ENCODE results near the gene XPNPEP1.

Gene XPNPEP1

DNA sequence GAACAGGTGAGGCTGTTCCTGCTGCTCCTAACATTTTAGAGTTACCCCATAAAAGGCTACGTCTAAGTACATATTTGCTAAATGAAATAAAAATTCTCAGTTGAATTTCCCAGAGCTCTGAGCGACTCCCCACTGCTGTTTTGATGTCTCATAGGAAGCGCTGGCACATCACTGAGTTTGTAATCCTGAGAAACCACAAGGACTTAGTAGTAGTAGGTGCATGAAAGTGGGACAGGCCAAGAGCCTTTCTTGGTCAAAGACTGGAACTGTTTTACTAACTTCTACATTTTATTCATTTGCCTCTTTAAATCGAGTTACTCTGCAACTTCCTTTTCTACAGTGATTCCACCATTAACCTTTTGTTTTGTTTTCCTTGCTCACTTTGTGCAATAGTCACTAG is 85.9 kb downstream of the XPNPEP1 start:
- in situ Hi-C loops (cut with MboI; ENCODE audit: low sequenced_read_pairs): no loop called here
- no peaks in the 10 kb centered on the region for H3K4me1 ChIP-seq
- H3K9me3 ChIP-seq: no peaks in the 10 kb centered on the region
- DNase-seq (ENCODE audit: low spot score in 2 of 2): no peak
- no peak overlapping the region for H3K4me3 ChIP-seq
- H3K36me3 ChIP-seq (replicated peaks): no peaks in the 10 kb centered on the region
- H3K27me3 ChIP-seq (ENCODE audit: low read depth): 0 out of 2 replicates have a peak, but pooled peaks cover 5% of the 10 kb centered on the region

DNA sequence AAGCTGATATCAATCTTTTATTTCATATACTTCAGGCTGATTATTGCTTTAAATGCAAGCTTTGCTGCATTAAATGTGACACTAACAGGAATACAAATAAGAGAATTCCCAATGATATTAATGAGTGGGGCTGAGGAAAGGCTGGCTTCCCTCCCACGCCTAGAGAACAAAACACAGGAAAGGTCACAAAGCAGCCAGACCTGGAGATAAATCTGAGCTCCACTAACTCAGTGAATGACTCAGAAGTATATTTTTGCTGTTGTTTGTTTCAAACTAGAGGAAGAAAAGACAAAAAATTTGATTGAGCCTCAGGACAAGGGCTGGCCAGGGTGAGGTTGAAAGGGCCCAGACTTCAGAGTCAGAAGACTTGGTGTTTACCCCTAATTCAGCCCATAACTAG is 88.1 kb downstream of the XPNPEP1 start:
- H3K9me3 ChIP-seq: no peaks in the 10 kb centered on the region
- no peaks in the 10 kb centered on the region for H3K36me3 ChIP-seq (replicated peaks)
- in situ Hi-C loops (cut with MboI; ENCODE audit: low sequenced_read_pairs): no loop called here
- H3K4me1 ChIP-seq: no peaks in the 10 kb centered on the region
- no peak overlapping the region for H3K4me3 ChIP-seq
- DNase-seq (ENCODE audit: low spot score in 2 of 2): no peak
- H3K27me3 ChIP-seq (ENCODE audit: low read depth): 0 out of 2 replicates have a peak, but pooled peaks cover 5% of the 10 kb centered on the region

GRCh38 chr10:109831846-109832245 is 91.5 kb downstream of the XPNPEP1 start:
- 0 out of 2 replicates have a peak, but pooled peaks cover 5% of the 10 kb centered on the region for H3K27me3 ChIP-seq (ENCODE audit: low read depth)
- no peaks in the 10 kb centered on the region for H3K4me1 ChIP-seq
- DNase-seq (ENCODE audit: low spot score in 2 of 2): no peak
- no peak overlapping the region for H3K4me3 ChIP-seq
- in situ Hi-C loops (cut with MboI; ENCODE audit: low sequenced_read_pairs): no loop called here
- no peaks in the 10 kb centered on the region for H3K9me3 ChIP-seq
- no peaks in the 10 kb centered on the region for H3K36me3 ChIP-seq (replicated peaks)

- in situ Hi-C loops (cut with MboI; ENCODE audit: low sequenced_read_pairs): no loop called here
- Histone ChIP-seq H3K27me3 (ENCODE audit: low read depth) (no peaks in the 10 kb centered on the region), H3K9me3 (no peaks in the 10 kb centered on the region), H3K4me1 (no peaks in the 10 kb centered on the region), H3K4me3 (no peak overlapping the region), H3K36me3 (replicated peaks) (no peaks in the 10 kb centered on the region)
- no peak for DNase-seq (ENCODE audit: low spot score in 2 of 2)
These were observed 99.1 kb downstream of the XPNPEP1 start for GRCh38 chr10:109824206-109824605.

- no peak for DNase-seq (ENCODE audit: low spot score in 2 of 2)
- Histone ChIP-seq H3K27me3 (ENCODE audit: low read depth) (no peaks in the 10 kb centered on the region), H3K4me3 (no peak overlapping the region), H3K4me1 (no peaks in the 10 kb centered on the region), H3K9me3 (no peaks in the 10 kb centered on the region), H3K36me3 (replicated peaks) (no peaks in the 10 kb centered on the region)
- in situ Hi-C loops (cut with MboI; ENCODE audit: low sequenced_read_pairs): no loop called here
These were observed 100.1 kb downstream of the XPNPEP1 start for GRCh38 chr10:109823196-109823595.

- in situ Hi-C loops (cut with MboI; ENCODE audit: low sequenced_read_pairs): no loop called here
- H3K4me3 ChIP-seq: no peak overlapping the region
- no peaks in the 10 kb centered on the region for H3K27me3 ChIP-seq (ENCODE audit: low read depth)
- H3K36me3 ChIP-seq (replicated peaks): no peaks in the 10 kb centered on the region
- no peak for DNase-seq (ENCODE audit: low spot score in 2 of 2)
- no peaks in the 10 kb centered on the region for H3K4me1 ChIP-seq
- H3K9me3 ChIP-seq: no peaks in the 10 kb centered on the region
These were observed 101.6 kb downstream of the XPNPEP1 start for GRCh38 chr10:109821672-109822071.

DNA sequence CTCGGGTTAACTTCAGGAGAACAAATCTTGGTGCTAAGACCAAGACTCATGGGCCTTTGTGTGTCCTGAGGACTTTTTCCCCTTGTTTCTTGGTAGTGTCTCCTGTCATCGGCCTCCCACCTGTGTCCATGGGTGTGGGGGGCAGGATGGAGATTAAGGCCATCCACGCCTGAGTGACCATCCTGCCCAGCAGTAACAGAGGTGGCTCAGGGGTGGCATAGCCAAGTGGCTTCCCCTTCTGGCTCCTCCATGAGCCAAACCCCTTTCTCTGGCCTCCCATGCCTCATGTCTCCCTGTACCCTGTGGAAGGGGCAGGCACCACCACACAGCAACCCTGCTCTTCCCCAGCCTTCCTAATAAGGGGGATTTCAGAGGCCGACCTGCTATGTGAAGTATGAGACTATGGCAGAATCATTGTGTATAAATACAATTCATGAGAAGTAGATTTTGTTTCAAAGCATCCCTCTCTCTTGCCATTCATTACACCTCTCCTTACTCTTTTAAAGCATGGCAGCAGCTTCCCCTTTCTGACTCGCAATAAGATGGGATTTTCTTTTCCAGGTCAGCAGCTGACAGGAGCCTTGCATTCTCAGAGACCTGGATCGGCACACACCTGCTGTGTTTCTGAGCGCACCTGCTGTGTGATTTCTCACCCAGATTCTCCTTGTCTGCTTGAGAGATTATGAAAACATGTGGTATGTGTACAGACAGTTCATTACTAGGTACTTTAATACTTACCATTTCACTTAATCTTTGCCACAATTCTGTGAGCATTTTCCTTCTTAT is 102.5 kb downstream of the XPNPEP1 start:
- no peaks in the 10 kb centered on the region for H3K4me1 ChIP-seq
- H3K9me3 ChIP-seq: no peaks in the 10 kb centered on the region
- no peak overlapping the region for H3K4me3 ChIP-seq
- in situ Hi-C loops (cut with MboI; ENCODE audit: low sequenced_read_pairs): no loop called here
- H3K27me3 ChIP-seq (ENCODE audit: low read depth): no peaks in the 10 kb centered on the region
- DNase-seq (ENCODE audit: low spot score in 2 of 2): no peak
- no peaks in the 10 kb centered on the region for H3K36me3 ChIP-seq (replicated peaks)

DNA sequence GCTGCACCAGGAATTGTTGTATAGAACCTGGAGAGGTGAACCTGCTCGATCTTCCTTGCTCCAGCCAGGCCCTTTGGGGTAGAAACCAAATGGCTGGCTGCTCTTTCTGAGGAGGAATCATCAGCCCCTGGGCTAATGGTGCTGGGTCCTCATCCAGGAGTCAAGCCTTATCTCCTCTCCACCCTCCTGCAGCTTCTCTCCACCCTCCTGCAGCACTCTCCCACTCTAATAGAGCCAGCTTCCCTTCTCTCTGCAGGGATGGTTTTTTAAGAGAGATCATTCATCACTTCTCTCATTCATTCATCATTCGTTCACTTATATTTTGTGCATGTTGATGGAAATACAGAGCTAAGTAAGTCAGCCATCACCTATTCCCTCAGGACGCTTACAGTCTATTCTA is 103.5 kb downstream of the XPNPEP1 start:
- Histone ChIP-seq H3K27me3 (ENCODE audit: low read depth) (no peaks in the 10 kb centered on the region), H3K36me3 (replicated peaks) (no peaks in the 10 kb centered on the region), H3K9me3 (no peaks in the 10 kb centered on the region), H3K4me1 (no peaks in the 10 kb centered on the region), H3K4me3 (no peak overlapping the region)
- no peak for DNase-seq (ENCODE audit: low spot score in 2 of 2)
- in situ Hi-C loops (cut with MboI; ENCODE audit: low sequenced_read_pairs): no loop called here

Data from HAP-1 (cell line).